Lung (tissue), 12 donors: Measurements from ENCODE around the gene ASTN2. TPM values are rescaled to one million over a fixed set of nuclear protein-coding genes. Genes with fewer than 3 reads are reported as not detected.

Experiments used
- ATAC-seq: fragments of 200-7000 bp; cut with Tn5 transposase; one replicate; pipeline ENCODE4 v1.9.1; 2020; ENCODE audit warnings: moderate number of reproducible peaks; ENCODE audit not compliant: insufficient read depth, low FRiP score
- DNase-seq, 3 donors: peaks; one replicate each; pipeline ENCODE4 v3.0.0-alpha.2; 2013 to 2017
- H3K27ac ChIP-seq, 2 donors: one replicate each; pipeline ENCODE4 v1.5.1; 2013; ENCODE audit warnings: mild to moderate bottlenecking in 2 of 2, moderate library complexity in 2 of 2, control low read depth in 1 of 2, inconsistent platforms in 1 of 2, low read depth in 1 of 2, low read length in 1 of 2
- H3K27me3 ChIP-seq, 3 donors: one replicate each; pipeline ENCODE4 v1.5.1; 2013; ENCODE audit warnings: low read length in 2 of 3; ENCODE audit not compliant: control insufficient read depth in 3 of 3, insufficient read depth in 3 of 3
- H3K36me3 ChIP-seq, 4 donors: one replicate each; pipeline ENCODE4 v1.5.1; 2013; ENCODE audit warnings: low read length in 4 of 4, mild to moderate bottlenecking in 1 of 4, moderate library complexity in 1 of 4; ENCODE audit not compliant: control insufficient read depth in 4 of 4, insufficient read depth in 4 of 4
- H3K4me1 ChIP-seq, 5 donors: one replicate each; pipeline ENCODE4 v1.5.1; 2013; ENCODE audit warnings: low read length in 5 of 5, mild to moderate bottlenecking in 2 of 5, moderate library complexity in 1 of 5; ENCODE audit not compliant: control insufficient read depth in 5 of 5, insufficient read depth in 5 of 5
- H3K4me3 ChIP-seq: one replicate; pipeline ENCODE4 v1.5.1; 2013; ENCODE audit warnings: mild to moderate bottlenecking, control low read depth, moderate library complexity
- H3K9ac ChIP-seq, 2 donors: one replicate each; pipeline ENCODE4 v1.5.1; 2013; ENCODE audit warnings: low read length in 2 of 2, control low read depth in 1 of 2; ENCODE audit not compliant: insufficient read depth in 1 of 2
- H3K9me3 ChIP-seq, 4 donors: one replicate each; pipeline ENCODE4 v1.5.1; 2013; ENCODE audit warnings: low read length in 3 of 4, mild to moderate bottlenecking in 1 of 4, moderate library complexity in 1 of 4; ENCODE audit not compliant: control insufficient read depth in 4 of 4, insufficient read depth in 3 of 4
- WGBS, 2 donors: extraction: QIAGEN DNeasy Blood & Tissue Kit; methylation state at CpG; one replicate each; pipeline ENCODE4 v1.1.7; 2013; 5-methylcytosine and 5-hydroxymethylcytosine counted together
- polyA plus RNA-seq, 2 donors: library from polyadenylated mRNA; stranded (reverse); fragments of 200-250 nt; gene quantifications; one replicate each; pipeline ENCODE4 v1.2.1, GENCODE V29; 2013
- total RNA-seq, 2 donors: library from RNA; depleted of rRNA in 1 of 2; stranded (reverse); fragments of >200 nt in 1 of 2; gene quantifications; one replicate each; pipeline ENCODE4 v1.2.1, GENCODE V29; 2014 to 2021
- TF ChIP-seq, protein P1 (sequence below): IDR thresholded peaks from 2 replicates; pipeline ENCODE4 v1.5.1; 2012; ENCODE audit warnings: mild to moderate bottlenecking; ENCODE audit errors: control extremely low read depth, extremely low read depth
- donor health status: control.
- donor health status: control.
- donor health status: Bipolar disorder and iron deficiency.
- donor health status: healthy.
- donor health status: DM: yes; HTN: yes; CAD: no.

The ASTN2 gene
- total and polyA plus RNA-seq, 4 donors: 1.4 to 7.0 (median 3.3) TPM

GRCh38 chr9:117136461-117136860 lies 278.4 kb downstream of the ASTN2 start:
- Histone ChIP-seq H3K27ac (no peak overlapping the region), H3K4me1 (no peaks in the 10 kb centered on the region), H3K9me3 (peaks cover 0 to 2% (median 0%) of the 10 kb centered on the region in 4 donors), H3K9ac (no peak overlapping the region), H3K36me3 (no peaks in the 10 kb centered on the region), H3K27me3 (peaks cover 0 to 3% (median 0%) of the 10 kb centered on the region in 3 donors), H3K4me3 (no peak overlapping the region)
- DNase-seq: no peak
- ATAC-seq: no peak
- 53 to 72% methylated on average over 4 of the region's 4 CpGs for WGBS, 2 donors
- TF ChIP-seq, protein P1, sequence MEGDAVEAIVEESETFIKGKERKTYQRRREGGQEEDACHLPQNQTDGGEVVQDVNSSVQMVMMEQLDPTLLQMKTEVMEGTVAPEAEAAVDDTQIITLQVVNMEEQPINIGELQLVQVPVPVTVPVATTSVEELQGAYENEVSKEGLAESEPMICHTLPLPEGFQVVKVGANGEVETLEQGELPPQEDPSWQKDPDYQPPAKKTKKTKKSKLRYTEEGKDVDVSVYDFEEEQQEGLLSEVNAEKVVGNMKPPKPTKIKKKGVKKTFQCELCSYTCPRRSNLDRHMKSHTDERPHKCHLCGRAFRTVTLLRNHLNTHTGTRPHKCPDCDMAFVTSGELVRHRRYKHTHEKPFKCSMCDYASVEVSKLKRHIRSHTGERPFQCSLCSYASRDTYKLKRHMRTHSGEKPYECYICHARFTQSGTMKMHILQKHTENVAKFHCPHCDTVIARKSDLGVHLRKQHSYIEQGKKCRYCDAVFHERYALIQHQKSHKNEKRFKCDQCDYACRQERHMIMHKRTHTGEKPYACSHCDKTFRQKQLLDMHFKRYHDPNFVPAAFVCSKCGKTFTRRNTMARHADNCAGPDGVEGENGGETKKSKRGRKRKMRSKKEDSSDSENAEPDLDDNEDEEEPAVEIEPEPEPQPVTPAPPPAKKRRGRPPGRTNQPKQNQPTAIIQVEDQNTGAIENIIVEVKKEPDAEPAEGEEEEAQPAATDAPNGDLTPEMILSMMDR: no peak

DNA sequence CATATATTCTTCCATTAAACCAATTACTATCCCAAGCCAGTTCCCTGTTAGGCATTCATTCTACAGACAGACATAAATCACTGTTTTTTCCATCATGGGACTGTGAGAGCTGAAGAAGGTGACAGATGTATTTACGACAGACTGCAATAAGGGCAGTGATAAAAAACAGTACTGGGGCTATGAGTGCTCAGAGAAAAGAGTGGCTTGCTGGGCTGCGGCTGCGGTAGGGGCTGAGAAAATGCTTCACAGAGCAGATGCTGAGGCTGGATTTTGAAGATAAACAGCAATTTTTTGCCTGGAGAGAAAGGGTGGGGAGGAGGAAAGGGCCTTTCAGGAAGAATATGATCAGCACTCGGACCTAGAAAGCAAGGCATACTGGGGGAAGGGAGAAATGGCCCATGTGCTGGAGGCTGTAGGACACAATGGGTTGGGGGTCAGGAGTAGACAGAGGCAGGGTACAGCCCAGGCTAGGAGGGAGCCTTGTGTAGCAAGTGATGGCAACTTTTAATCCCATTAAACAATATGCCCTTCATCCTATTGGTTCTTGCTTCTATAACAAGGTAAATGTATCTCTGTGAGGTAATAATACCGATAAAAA lies 279.3 kb downstream of the ASTN2 start:
- ATAC-seq: no peak
- 44 to 56% methylated on average over 5 of the region's 5 CpGs for WGBS, 2 donors
- no peak overlapping the region for H3K4me3 ChIP-seq

DNA sequence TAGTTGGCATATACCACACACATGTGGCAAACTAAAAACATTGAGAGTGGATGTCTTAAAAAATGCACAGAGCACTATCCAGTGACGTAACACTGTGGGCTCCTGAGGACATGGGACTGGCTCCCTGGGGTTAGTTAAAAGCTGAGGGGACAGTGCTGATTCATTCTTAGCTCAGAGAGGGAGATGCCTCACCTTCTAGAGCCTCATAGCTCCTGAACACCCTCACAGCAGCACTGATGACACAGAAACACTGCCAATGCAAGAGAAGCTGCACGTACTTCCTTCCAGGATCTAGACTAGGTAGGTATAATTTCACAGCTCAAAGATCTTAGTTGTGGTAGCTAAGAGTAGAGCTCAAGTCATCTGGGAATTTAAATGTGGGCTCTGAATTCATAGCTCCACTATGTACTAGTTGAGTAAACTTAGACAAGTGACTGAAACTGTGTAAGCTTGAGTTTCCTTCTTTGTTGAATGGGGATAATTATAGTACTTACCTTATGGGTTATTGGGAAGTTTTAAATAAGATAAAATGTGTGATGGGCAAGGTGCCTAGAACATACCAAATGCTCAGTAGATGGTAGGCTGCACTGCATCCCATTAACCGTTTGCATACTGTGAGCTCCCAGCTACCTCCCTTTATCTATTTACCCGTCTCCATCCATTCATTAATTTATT lies 279.9 kb downstream of the ASTN2 start:
- Histone ChIP-seq H3K9me3 (peaks cover 0 to 2% (median under 1%) of the 10 kb centered on the region in 4 donors), H3K4me3 (no peak overlapping the region), H3K4me1 (no peaks in the 10 kb centered on the region), H3K27me3 (peaks cover 0 to 3% (median 0%) of the 10 kb centered on the region in 3 donors), H3K27ac (no peak overlapping the region), H3K9ac (no peak overlapping the region), H3K36me3 (no peaks in the 10 kb centered on the region)
- TF ChIP-seq, protein P1: no peak
- ATAC-seq (no peak), DNase-seq (no peak)
- 83 to 84% methylated on average over 4 of the region's 4 CpGs for WGBS, 2 donors

More for the DNA sequence above, 279.3 kb downstream of the ASTN2 start:
- no peak overlapping the region for H3K27ac ChIP-seq
- DNase-seq: no peak
- H3K9me3 ChIP-seq: peaks cover 0 to 2% (median 0%) of the 10 kb centered on the region in 4 donors
- no peaks in the 10 kb centered on the region for H3K36me3 ChIP-seq
- no peak overlapping the region for H3K9ac ChIP-seq
- H3K27me3 ChIP-seq: peaks cover 0 to 3% (median 0%) of the 10 kb centered on the region in 3 donors
- no peaks in the 10 kb centered on the region for H3K4me1 ChIP-seq
- TF ChIP-seq, protein P1: no peak
